Ishikawa (cell line): ENCODE measurements around the gene TIPRL.

ENCODE experiments used
- CEBPB ChIP-seq: IDR thresholded peaks from 2 replicates; pipeline ENCODE4 v1.6.1; 2012
- CREB1 ChIP-seq: IDR thresholded peaks from 2 replicates; pipeline ENCODE4 v1.6.1; 2012; ENCODE audit warnings: low read depth
- EGR1 ChIP-seq: IDR thresholded peaks from 2 replicates; pipeline ENCODE4 v1.6.1; 2012
- EP300 ChIP-seq: IDR thresholded peaks from 2 replicates; pipeline ENCODE4 v1.6.1; 2012; ENCODE audit warnings: borderline replicate concordance
- FOXM1 ChIP-seq: IDR thresholded peaks from 2 replicates; pipeline ENCODE4 v1.6.1; 2012; ENCODE audit warnings: low read depth, borderline replicate concordance
- NFIC ChIP-seq: IDR thresholded peaks from 2 replicates; pipeline ENCODE4 v1.6.1; 2012
- RAD21 ChIP-seq: IDR thresholded peaks from 2 replicates; pipeline ENCODE4 v1.6.1; 2012; ENCODE audit warnings: low read depth
- TAF1 ChIP-seq: IDR thresholded peaks from 2 replicates; pipeline ENCODE4 v1.6.1; 2012; ENCODE audit warnings: low read depth, mild to moderate bottlenecking
- TCF12 ChIP-seq: IDR thresholded peaks from 2 replicates; pipeline ENCODE4 v1.6.1; 2012; ENCODE audit warnings: low read depth
- TEAD4 ChIP-seq: IDR thresholded peaks from 2 replicates; pipeline ENCODE4 v1.6.1; 2012
- YY1 ChIP-seq: IDR thresholded peaks from 2 replicates; pipeline ENCODE4 v1.6.1; 2012; ENCODE audit warnings: low read depth
- ZBTB7A ChIP-seq: IDR thresholded peaks from 2 replicates; pipeline ENCODE4 v1.6.1; 2012; ENCODE audit warnings: low read depth
- TF ChIP-seq, protein P1 (sequence below): IDR thresholded peaks from 2 replicates; pipeline ENCODE4 v1.6.1; 2012
- TF ChIP-seq, protein P2 (sequence below): IDR thresholded peaks from 2 replicates; pipeline ENCODE4 v1.6.1; 2012
- TF ChIP-seq, protein P3 (sequence below): IDR thresholded peaks from 2 replicates; pipeline ENCODE4 v1.6.1; 2012; ENCODE audit warnings: low read depth, mild to moderate bottlenecking

TIPRL gene

DNA sequence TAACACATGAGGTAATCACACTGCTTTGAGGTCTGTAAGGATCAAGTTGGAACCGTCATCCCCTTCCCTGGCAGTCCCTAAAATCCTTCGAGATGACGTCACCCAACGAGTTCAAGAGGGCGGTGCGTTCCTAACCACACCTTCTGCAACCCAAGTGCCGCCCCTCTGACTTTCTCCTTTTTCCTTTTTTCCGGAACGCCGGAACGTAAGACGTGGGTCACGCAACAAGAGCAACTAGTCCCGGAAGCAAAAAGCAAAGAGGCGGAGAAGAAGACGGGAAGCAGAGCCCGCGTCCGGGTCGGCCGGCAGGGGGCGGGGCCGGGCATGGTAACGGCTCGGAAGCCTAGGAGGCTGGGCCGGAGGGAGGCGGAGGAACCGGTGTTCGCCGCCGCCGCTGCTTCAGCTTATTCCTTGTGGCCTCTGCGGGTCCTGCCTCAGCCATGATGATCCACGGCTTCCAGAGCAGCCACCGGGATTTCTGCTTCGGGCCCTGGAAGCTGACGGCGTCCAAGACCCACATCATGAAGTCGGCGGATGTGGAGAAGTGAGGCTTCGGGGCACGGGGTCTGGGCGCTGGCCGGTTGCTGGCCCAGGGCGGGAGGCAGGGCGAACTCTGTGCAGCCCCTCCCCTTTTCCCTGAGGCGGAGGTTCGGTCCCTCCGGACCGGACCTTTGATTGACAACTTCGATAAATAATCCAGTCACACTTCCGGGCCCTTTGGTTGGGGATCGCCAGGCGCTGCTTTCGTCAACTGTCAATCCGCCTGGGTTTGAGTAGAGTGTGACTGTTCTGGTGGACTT lies at the start of gene TIPRL:
Gene TIPRL, plus strand, starts transcription at position 325 of the 800 bp plus-strand sequence. Its CDS starts 116 bp downstream, at position 441.
- TF ChIP-seq TCF12 (peak; percentile 15; the same call in 1 of the 2 replicates), TAF1 (peak; percentile 72), NFIC (no peak), RAD21 (peak; percentile 16; the same call in 1 of the 2 replicates), EGR1 (no peak), FOXM1 (0 out of 2 replicates have a peak, but pooled peaks have one; percentile 41), CREB1 (peak; percentile 72), YY1 (no peak), CEBPB (peak; percentile 14; the same call in 1 of the 2 replicates), EP300 (no peak), TEAD4 (0 out of 2 replicates have a peak, but pooled peaks have one; percentile 25), ZBTB7A (no peak)
- TF ChIP-seq, protein P1, sequence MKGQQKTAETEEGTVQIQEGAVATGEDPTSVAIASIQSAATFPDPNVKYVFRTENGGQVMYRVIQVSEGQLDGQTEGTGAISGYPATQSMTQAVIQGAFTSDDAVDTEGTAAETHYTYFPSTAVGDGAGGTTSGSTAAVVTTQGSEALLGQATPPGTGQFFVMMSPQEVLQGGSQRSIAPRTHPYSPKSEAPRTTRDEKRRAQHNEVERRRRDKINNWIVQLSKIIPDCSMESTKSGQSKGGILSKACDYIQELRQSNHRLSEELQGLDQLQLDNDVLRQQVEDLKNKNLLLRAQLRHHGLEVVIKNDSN, result no peak; the same call in 1 of the 2 replicates
- TF ChIP-seq, protein P2, sequence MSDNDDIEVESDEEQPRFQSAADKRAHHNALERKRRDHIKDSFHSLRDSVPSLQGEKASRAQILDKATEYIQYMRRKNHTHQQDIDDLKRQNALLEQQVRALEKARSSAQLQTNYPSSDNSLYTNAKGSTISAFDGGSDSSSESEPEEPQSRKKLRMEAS, result peak; percentile 74
- TF ChIP-seq, protein P3, sequence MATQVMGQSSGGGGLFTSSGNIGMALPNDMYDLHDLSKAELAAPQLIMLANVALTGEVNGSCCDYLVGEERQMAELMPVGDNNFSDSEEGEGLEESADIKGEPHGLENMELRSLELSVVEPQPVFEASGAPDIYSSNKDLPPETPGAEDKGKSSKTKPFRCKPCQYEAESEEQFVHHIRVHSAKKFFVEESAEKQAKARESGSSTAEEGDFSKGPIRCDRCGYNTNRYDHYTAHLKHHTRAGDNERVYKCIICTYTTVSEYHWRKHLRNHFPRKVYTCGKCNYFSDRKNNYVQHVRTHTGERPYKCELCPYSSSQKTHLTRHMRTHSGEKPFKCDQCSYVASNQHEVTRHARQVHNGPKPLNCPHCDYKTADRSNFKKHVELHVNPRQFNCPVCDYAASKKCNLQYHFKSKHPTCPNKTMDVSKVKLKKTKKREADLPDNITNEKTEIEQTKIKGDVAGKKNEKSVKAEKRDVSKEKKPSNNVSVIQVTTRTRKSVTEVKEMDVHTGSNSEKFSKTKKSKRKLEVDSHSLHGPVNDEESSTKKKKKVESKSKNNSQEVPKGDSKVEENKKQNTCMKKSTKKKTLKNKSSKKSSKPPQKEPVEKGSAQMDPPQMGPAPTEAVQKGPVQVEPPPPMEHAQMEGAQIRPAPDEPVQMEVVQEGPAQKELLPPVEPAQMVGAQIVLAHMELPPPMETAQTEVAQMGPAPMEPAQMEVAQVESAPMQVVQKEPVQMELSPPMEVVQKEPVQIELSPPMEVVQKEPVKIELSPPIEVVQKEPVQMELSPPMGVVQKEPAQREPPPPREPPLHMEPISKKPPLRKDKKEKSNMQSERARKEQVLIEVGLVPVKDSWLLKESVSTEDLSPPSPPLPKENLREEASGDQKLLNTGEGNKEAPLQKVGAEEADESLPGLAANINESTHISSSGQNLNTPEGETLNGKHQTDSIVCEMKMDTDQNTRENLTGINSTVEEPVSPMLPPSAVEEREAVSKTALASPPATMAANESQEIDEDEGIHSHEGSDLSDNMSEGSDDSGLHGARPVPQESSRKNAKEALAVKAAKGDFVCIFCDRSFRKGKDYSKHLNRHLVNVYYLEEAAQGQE, result no peak

DNA sequence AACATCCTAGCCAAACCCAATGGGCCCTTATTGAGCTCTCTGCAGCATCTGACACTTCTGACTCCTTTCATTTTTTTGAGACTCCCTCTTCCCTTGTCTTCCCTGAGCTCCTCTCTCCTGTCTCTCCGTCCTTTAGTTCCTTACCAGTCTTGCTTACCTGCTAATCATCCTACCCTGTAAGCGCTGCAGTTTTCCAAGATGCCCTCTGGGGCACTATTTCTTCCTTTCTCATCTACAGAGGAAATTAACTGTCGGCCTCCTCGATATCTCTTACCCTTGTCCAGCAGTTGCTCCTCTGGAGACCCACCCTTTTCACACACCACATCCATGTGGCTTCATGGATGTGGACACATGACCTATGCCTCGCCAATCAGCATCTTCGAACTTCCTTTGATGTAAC lies 48.8 kb upstream of the TIPRL start:
- TF ChIP-seq, protein P3, result no peak
- no peak for TF ChIP-seq CEBPB
- TF ChIP-seq ZBTB7A, result no peak
- TF ChIP-seq NFIC, result no peak
- TF ChIP-seq EP300, result no peak
- TF ChIP-seq YY1, result no peak
- no peak for TF ChIP-seq FOXM1
- TF ChIP-seq, protein P1, result no peak
- TF ChIP-seq TCF12, result no peak
- TF ChIP-seq TAF1, result no peak
- TF ChIP-seq TEAD4, result no peak
- TF ChIP-seq RAD21, result no peak
- TF ChIP-seq CREB1, result no peak
- no peak for TF ChIP-seq EGR1
- TF ChIP-seq, protein P2, result no peak

DNA sequence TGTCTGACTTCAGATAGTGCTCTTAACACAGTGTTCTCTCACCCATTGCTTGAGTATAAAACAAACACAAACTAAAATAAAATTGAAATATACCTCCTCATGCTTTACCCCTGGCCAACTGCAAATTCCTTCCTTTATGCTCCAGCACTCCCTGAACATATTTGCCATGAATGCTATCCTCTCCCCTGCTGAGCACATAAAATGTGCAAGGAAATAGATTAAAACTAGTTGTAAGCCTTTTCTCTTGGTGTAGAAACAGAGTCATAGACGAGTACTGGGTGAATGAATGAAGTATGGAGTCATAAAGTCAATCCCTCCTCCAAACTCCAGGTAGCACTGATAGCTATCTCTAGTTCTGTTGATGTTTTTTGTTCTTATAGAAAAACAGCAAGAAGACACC lies 44.6 kb upstream of the TIPRL start:
- no peak for TF ChIP-seq TCF12
- TF ChIP-seq EGR1, result no peak

DNA sequence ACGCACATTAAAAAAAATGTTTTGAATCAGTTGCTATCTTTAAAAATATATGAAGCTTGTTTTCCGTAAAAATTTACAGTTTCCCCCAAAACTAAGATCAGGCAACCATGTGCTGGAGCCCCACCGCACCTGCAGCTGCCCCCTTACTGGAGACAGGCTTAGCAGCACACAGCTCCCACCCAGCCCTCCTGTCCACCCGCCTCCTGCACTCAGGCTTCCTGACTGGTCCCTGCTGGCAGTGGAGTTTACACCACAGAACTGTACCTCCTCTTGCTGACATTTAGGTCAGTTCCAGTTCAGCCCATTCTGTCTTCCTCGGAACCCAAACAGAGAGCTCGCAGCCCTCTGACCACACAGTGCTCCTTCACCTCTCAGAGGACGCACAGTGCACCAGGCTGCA lies 44.1 kb upstream of the TIPRL start:
- TF ChIP-seq RAD21, result no peak
- no peak for TF ChIP-seq TEAD4
- no peak for TF ChIP-seq EGR1
- no peak for TF ChIP-seq FOXM1
- TF ChIP-seq TCF12, result no peak
- TF ChIP-seq, protein P1, result no peak
- TF ChIP-seq, protein P2, result no peak
- TF ChIP-seq, protein P3, result no peak
- no peak for TF ChIP-seq TAF1
- TF ChIP-seq YY1, result no peak
- TF ChIP-seq CREB1, result no peak
- TF ChIP-seq CEBPB, result no peak
- no peak for TF ChIP-seq ZBTB7A
- no peak for TF ChIP-seq NFIC
- no peak for TF ChIP-seq EP300
